Loucy (cell line): ENCODE results near the gene JAG2.

Experiments used
- H2AFZ ChIP-seq: fragments of 200-600 bp; sonication (generic); 2 replicates; pipeline ENCODE4 v1.6.0; 2016; ENCODE audit warnings: antibody characterized with exemption, mild to moderate bottlenecking, low read length, moderate library complexity
- H3F3A ChIP-seq: fragments of 200-600 bp; 2 replicates; pipeline ENCODE4 v1.6.0; 2016; ENCODE audit warnings: antibody characterized with exemption, low read depth, mild to moderate bottlenecking
- H3K27me3 ChIP-seq: fragments of 200-600 bp; sonication (generic); 2 replicates; pipeline ENCODE4 v1.6.1; 2014; ENCODE audit warnings: low read length, mild to moderate bottlenecking; ENCODE audit not compliant: insufficient read depth, poor library complexity, severe bottlenecking
- H3K36me3 ChIP-seq: fragments of 200-600 bp; sonication (generic); 2 replicates; pipeline ENCODE4 v1.6.1; 2016; ENCODE audit warnings: low read length; ENCODE audit not compliant: insufficient read depth
- H3K4me1 ChIP-seq: fragments of 200-600 bp; sonication (generic); 2 replicates; pipeline ENCODE4 v1.5.1; 2014; ENCODE audit warnings: low read length, mild to moderate bottlenecking; ENCODE audit not compliant: insufficient read depth, poor library complexity, severe bottlenecking
- H3K4me2 ChIP-seq: fragments of 200-600 bp; sonication (generic); 2 replicates; pipeline ENCODE4 v1.6.0; 2014; ENCODE audit warnings: antibody characterized with exemption, low read length, low read depth, mild to moderate bottlenecking; ENCODE audit not compliant: poor library complexity, severe bottlenecking
- H3K4me3 ChIP-seq: fragments of 200-600 bp; sonication (generic); 2 replicates; pipeline ENCODE4 v1.5.1; 2014; ENCODE audit warnings: low read length, mild to moderate bottlenecking, mixed read lengths; ENCODE audit not compliant: poor library complexity, severe bottlenecking
- H3K79me2 ChIP-seq: fragments of 200-600 bp; sonication (generic); 2 replicates; pipeline ENCODE4 v1.6.1; 2014; ENCODE audit warnings: low read length; ENCODE audit not compliant: insufficient read depth
- H3K9ac ChIP-seq: fragments of 200-600 bp; sonication (generic); 2 replicates; pipeline ENCODE4 v1.6.0; 2014; ENCODE audit warnings: mild to moderate bottlenecking, low read depth, low read length, moderate library complexity; ENCODE audit not compliant: poor library complexity, severe bottlenecking
- H3K9me2 ChIP-seq: fragments of 200-600 bp; sonication (generic); replicated peaks from 2 replicates; pipeline ENCODE4 v1.6.1; 2016; ENCODE audit warnings: low read depth, low read length, mixed read lengths
- H3K9me3 ChIP-seq: fragments of 200-600 bp; sonication (generic); 2 replicates; pipeline ENCODE4 v1.6.1; 2014; ENCODE audit warnings: mild to moderate bottlenecking, antibody characterized with exemption, low read length, low read depth; ENCODE audit not compliant: insufficient read depth
- H4K20me1 ChIP-seq: fragments of 200-600 bp; sonication (generic); 2 replicates; pipeline ENCODE4 v1.6.0; 2014; ENCODE audit warnings: antibody characterized with exemption, low read length, mild to moderate bottlenecking; ENCODE audit not compliant: insufficient read depth, poor library complexity, severe bottlenecking
- EZH2phosphoT487 ChIP-seq: fragments of 200-600 bp; IDR thresholded peaks from 2 replicates; pipeline ENCODE4 v1.6.1; 2018; ENCODE audit warnings: antibody characterized with exemption, mild to moderate bottlenecking, moderate library complexity, borderline replicate concordance
- TF ChIP-seq, protein P1 (sequence below): fragments of 200-600 bp; sonication (generic); conservative IDR thresholded peaks from 2 replicates; pipeline ENCODE4 v1.5.1; 2014; ENCODE audit warnings: mild to moderate bottlenecking, antibody characterized with exemption, low read length

JAG2 gene

DNA sequence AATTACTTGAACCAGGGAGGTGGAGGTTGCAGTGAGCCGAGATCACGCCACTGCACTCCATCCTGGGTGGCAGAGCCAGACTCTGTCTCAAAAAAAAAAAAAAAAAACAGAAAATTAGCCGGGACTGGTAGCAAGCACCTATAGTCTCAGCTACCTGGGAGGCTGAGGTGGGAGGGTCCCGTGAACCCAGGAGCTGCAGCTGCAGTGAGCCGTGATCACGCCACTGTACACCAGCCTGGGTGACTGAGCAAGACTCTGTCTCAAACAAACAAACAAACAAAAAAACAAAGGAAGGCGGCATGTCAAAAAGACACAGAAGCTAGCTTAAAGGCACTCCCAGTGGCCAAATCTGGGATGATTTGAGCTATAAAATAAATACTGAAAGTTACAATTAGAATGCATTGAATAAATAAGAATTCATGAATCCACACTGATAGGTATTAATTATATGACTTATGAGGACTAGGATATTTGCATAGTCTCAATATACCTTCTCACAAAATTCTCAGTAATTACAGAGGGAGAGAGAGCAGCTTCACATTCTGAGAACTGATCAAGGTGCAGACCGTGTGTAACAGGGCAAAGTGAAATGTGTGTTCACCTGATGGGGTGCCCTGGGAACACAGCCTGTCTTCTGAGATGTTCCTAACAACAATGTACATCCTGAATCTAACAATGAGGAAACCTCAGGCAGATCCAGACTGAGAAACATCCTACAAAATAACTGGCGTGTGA lies 60.6 kb downstream of the JAG2 start:
- H3K27me3 ChIP-seq = peaks cover 7% of the 10 kb centered on the region
- no peak overlapping the region for H2AFZ ChIP-seq
- no peaks in the 10 kb centered on the region for H3K4me1 ChIP-seq
- no peak overlapping the region for H3K4me2 ChIP-seq
- H4K20me1 ChIP-seq = no peaks in the 10 kb centered on the region
- H3K9me2 ChIP-seq = no peaks in the 10 kb centered on the region
- H3K4me3 ChIP-seq = no peak overlapping the region
- no peaks in the 10 kb centered on the region for H3F3A ChIP-seq
- H3K9ac ChIP-seq = no peak overlapping the region
- H3K79me2 ChIP-seq = no peaks in the 10 kb centered on the region
- H3K9me3 ChIP-seq = no peaks in the 10 kb centered on the region
- TF ChIP-seq, protein P1, sequence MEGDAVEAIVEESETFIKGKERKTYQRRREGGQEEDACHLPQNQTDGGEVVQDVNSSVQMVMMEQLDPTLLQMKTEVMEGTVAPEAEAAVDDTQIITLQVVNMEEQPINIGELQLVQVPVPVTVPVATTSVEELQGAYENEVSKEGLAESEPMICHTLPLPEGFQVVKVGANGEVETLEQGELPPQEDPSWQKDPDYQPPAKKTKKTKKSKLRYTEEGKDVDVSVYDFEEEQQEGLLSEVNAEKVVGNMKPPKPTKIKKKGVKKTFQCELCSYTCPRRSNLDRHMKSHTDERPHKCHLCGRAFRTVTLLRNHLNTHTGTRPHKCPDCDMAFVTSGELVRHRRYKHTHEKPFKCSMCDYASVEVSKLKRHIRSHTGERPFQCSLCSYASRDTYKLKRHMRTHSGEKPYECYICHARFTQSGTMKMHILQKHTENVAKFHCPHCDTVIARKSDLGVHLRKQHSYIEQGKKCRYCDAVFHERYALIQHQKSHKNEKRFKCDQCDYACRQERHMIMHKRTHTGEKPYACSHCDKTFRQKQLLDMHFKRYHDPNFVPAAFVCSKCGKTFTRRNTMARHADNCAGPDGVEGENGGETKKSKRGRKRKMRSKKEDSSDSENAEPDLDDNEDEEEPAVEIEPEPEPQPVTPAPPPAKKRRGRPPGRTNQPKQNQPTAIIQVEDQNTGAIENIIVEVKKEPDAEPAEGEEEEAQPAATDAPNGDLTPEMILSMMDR = 0 out of 2 replicates have a peak, but pooled peaks have one; percentile 12
- no peak for TF ChIP-seq EZH2phosphoT487
- H3K36me3 ChIP-seq = no peaks in the 10 kb centered on the region

DNA sequence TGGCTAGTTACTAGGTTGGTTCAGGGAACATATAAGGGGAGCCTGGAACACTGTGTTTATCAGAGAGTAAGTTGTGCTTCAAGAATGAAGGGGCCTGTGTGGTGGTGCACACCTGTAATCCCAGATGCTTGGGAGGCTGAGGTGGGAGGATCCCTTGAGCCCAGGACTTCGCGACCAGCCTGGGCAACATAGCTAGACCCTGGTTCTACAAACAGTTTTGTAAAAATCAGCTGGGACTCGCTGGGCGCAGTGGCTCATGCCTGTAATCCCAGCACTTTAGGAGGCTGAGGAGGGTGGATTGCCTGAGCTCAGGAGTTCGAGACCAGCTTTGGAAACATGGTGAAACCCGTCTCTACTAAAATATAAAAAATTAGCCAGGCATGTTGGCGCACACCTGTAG lies 61.2 kb downstream of the JAG2 start:
- Histone ChIP-seq H3K36me3 (no peaks in the 10 kb centered on the region), H3F3A (no peaks in the 10 kb centered on the region), H3K9me2 (no peaks in the 10 kb centered on the region), H4K20me1 (no peaks in the 10 kb centered on the region), H3K79me2 (no peaks in the 10 kb centered on the region), H3K9ac (no peak overlapping the region), H3K4me1 (no peaks in the 10 kb centered on the region), H3K9me3 (no peaks in the 10 kb centered on the region), H3K4me2 (no peak overlapping the region), H2AFZ (no peak overlapping the region), H3K27me3 (peaks cover 9% of the 10 kb centered on the region), H3K4me3 (no peak overlapping the region)
- no peak for TF ChIP-seq EZH2phosphoT487
- TF ChIP-seq, protein P1 = no peak

DNA sequence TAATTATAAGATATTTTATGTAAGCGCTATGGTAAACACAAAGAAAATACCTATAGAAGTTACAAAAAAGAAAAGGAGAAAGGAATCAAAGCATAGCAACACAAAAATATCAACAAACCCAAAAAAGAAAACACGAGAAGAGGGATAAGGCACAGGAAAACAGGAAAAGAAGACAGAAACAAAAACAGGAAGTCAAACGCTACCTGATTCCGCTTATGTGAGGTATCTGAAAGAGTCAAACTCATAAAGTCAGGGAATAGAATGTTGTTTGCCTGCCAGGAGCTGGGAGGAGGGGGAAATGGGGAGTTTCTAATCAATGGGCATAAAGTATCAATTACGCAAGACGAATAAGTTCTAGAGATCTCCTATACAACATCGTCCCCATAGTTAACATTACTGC lies 63.4 kb downstream of the JAG2 start:
- Histone ChIP-seq H3K36me3 (no peaks in the 10 kb centered on the region), H3K4me3 (no peak overlapping the region), H3K9ac (no peak overlapping the region), H4K20me1 (no peaks in the 10 kb centered on the region), H3K4me2 (no peak overlapping the region), H3K4me1 (no peaks in the 10 kb centered on the region), H3K9me3 (no peaks in the 10 kb centered on the region; the same call in 1 of the 2 replicates), H2AFZ (no peak overlapping the region), H3K27me3 (peaks cover 9% of the 10 kb centered on the region), H3F3A (no peaks in the 10 kb centered on the region), H3K9me2 (no peaks in the 10 kb centered on the region), H3K79me2 (no peaks in the 10 kb centered on the region)
- TF ChIP-seq, protein P1 = no peak
- TF ChIP-seq EZH2phosphoT487 = no peak
